Measurements from ENCODE around the gene C5orf46. TPM values are rescaled to one million over a fixed set of nuclear protein-coding genes. Genes with fewer than 3 reads are reported as not detected.
"Not testable (repeated sequence)": the region's sequence is repeated elsewhere in the genome, so short reads cannot be mapped to it uniquely, and the experiment has no call there.

Gene C5orf46
- total RNA-seq (not detected), polyA plus RNA-seq (not detected)
- long read RNA-seq, donor 1 = 0 reads
- long read RNA-seq, donor 2 = 0 reads
- long read RNA-seq, donor 3 = 0 reads
- long read RNA-seq, donor 4 = 0 reads
- long read RNA-seq, donor 5 = 0 reads
- long read RNA-seq, donor 6 = 0 reads
- long read RNA-seq, donor 7 = 0 reads
- long read RNA-seq, donor 8 = 0 reads
- long read RNA-seq, donor 9 = 0 reads
- long read RNA-seq, donor 10 = 0 reads

DNA sequence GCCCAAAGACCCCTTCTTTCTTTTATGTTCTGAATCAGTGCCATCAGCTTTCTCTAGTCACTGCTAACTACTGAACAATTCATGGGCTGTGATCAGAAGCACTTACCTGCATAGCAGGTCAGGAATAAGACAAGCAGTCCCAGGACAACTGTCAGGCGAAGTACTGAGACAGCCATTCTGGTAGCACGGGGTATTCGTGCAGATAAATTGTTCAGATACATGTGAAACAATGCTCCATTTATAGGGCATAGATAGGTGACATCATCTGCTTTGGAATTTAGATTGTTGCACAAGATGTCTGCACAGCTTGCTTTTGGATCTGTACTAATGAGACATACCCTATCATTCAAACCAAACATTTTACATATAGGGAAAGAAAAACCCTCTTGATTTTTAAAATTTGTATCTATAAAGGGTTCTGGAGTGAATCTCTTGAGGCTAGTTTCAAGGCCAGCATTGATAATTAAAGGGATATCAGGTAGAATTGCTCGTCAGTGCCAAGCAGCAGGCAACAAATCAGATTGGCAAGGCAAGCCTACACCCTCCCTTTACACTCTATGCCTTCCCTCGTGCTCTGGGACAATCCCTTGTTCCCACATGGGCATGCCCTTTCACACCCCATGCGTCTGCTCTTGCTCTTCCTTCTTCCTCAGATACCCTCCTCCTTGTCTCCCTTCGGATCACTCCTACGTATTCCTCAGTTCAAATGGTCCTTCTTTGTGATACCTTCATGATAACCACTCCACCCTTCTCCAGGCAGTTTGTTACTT is at the start of gene C5orf46:
TSS of gene C5orf46 (minus strand) at position 213 of the 770 bp plus-strand sequence. CDS start at position 176, 37 bp downstream.
- Histone ChIP-seq H3K4me3 (no peak within 1 kb of the TSS), H3K27ac (no peak within 1 kb of the TSS), H3K27me3 (no peaks in the 10 kb centered on the region), H3K36me3 (no peaks in the 10 kb centered on the region), H3K4me1 (peaks cover 0 to 3% (median 1%) of the 10 kb centered on the region in 4 donors), H3K9me3 (no peaks in the 10 kb centered on the region)
- intact Hi-C loops (cut with DNase I; ENCODE audit: low total_unique reads) = no loop called here
- no peak for TF ChIP-seq EP300 (IDR thresholded peaks at IDR 0.05)
- no peak for TF ChIP-seq POLR2A (IDR thresholded peaks at IDR 0.05)
- TF ChIP-seq, protein P1, sequence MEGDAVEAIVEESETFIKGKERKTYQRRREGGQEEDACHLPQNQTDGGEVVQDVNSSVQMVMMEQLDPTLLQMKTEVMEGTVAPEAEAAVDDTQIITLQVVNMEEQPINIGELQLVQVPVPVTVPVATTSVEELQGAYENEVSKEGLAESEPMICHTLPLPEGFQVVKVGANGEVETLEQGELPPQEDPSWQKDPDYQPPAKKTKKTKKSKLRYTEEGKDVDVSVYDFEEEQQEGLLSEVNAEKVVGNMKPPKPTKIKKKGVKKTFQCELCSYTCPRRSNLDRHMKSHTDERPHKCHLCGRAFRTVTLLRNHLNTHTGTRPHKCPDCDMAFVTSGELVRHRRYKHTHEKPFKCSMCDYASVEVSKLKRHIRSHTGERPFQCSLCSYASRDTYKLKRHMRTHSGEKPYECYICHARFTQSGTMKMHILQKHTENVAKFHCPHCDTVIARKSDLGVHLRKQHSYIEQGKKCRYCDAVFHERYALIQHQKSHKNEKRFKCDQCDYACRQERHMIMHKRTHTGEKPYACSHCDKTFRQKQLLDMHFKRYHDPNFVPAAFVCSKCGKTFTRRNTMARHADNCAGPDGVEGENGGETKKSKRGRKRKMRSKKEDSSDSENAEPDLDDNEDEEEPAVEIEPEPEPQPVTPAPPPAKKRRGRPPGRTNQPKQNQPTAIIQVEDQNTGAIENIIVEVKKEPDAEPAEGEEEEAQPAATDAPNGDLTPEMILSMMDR (IDR thresholded peaks at IDR 0.05) = no peak
- no peak for TF ChIP-seq POLR2AphosphoS5 (IDR thresholded peaks at IDR 0.05)
- DNase-seq = no peak
- WGBS, 5 donors = 57 to 69% (median 62%) methylated on average over 8 of the region's 8 CpGs

DNA sequence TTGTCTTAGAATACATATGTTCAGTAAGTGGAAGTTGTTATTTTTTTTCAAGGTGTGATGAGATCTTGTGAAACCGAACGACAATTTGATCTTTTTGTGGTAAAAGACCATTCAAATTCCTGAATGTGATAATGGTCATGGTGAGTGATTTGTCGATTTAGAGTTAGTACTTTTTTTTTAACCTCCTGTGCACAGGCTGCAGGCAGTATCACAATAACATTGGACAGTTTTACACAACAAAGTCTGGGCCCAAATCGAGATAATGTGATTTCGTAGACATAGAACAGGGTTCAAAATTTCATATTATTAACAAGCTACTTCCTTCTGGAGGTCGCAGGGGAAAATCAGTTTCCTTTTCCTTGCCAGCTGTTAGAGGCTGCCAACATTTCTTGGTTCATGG is 48.6 kb upstream of the C5orf46 start:
- H3K4me3 ChIP-seq = no peak overlapping the region
- DNase-seq = no peak
- WGBS, 5 donors = 56 to 66% (median 59%) methylated on average over 6 of the region's 6 CpGs
- intact Hi-C loops (cut with DNase I; ENCODE audit: low total_unique reads) = no loop called here
- no peaks in the 10 kb centered on the region for H3K36me3 ChIP-seq
- H3K27ac ChIP-seq = no peak overlapping the region
- no peaks in the 10 kb centered on the region for H3K4me1 ChIP-seq
- no peak for TF ChIP-seq EP300 (IDR thresholded peaks at IDR 0.05)
- TF ChIP-seq, protein P1 (IDR thresholded peaks at IDR 0.05) = no peak
- TF ChIP-seq POLR2AphosphoS5 (IDR thresholded peaks at IDR 0.05) = no peak
- TF ChIP-seq POLR2A (IDR thresholded peaks at IDR 0.05) = no peak
- H3K27me3 ChIP-seq = no peaks in the 10 kb centered on the region
- no peaks in the 10 kb centered on the region for H3K9me3 ChIP-seq

DNA sequence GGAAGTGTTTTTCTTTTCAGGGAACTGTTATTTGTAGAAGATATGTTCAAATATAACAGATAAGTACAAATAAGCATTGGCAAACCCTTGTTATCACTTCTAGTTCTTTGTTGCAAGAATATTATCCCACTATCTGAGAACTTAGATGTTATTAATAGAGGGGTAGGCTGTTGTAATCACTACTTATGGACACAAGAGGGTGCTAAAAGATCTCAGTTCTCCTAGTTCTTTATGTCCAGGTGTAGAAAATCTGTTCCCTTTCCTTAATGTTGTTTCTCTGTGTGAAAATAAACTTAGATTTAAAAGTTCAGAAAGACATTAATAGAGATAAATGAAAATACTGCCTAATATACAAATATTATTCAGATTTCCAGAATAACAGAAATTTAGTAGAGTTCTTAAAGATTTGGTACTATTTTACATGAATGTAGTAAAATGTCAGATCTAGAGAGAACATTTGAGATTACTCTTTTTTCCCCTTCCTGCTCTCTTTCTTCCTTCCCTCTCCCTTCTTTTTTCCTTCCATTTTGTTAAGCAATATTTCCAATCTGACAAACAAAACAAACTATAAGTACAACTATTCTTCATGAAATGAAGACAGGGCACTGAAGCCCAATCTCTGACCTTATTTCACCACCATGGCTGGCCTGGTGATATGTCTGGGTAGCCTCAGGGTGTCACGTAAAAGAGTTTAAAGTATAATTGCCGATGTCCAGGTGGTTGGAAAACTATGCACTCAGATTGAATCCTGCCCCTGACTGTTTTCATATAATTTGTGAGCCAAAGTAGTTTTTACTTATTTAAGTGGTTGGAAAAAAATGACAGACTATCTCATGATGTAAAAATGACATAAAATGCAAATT is 43.6 kb upstream of the C5orf46 start:
- H3K27me3 ChIP-seq = no peaks in the 10 kb centered on the region
- WGBS, 5 donors = 61 to 78% (median 65%) methylated on average over 2 of the region's 2 CpGs
- no peaks in the 10 kb centered on the region for H3K36me3 ChIP-seq
- H3K9me3 ChIP-seq = no peaks in the 10 kb centered on the region
- no peak overlapping the region for H3K27ac ChIP-seq
- peak in 1 of 2 donors; percentile 72 for DNase-seq
- TF ChIP-seq, protein P1 (IDR thresholded peaks at IDR 0.05) = peak in 5 of 7 experiments; percentile 47 to 72 (median 65)
- TF ChIP-seq POLR2A (IDR thresholded peaks at IDR 0.05) = no peak
- intact Hi-C loops (cut with DNase I; ENCODE audit: low total_unique reads) = no loop called here
- H3K4me3 ChIP-seq = no peak overlapping the region
- no peaks in the 10 kb centered on the region for H3K4me1 ChIP-seq

DNA sequence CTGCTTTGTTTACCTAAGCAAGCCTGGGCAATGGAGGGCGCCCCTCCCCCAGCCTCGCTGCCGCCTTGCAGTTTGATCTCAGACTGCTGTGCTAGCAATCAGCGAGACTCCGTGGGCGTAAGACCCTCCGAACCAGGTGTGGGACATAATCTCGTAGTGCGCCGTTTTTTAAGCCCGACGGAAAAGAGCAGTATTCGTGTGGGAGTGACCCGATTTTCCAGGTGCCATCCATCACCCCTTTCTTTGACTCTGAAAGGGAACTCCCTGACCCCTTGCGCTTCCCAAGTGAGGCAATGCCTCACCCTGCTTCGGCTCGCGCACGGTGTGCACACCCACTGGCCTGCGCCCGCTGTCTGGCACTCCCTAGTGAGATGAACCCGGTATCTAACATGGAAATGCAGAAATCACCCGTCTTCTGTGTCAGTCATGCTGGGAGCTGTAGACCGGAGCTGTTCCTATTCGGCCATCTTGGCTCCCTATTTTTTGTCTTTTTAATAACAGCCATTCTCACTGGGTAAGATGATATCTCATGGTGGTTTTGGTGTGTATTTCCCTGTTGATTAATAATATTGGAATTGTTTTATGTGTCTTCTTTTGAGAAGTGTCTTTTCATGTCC is 40.4 kb upstream of the C5orf46 start:
- WGBS, 5 donors = 91 to 95% (median 92%) methylated on average over 22 to 25 of the region's 25 CpGs
- H3K4me1 ChIP-seq; H3K9me3 ChIP-seq; DNase-seq; intact Hi-C loops (cut with DNase I; ENCODE audit: low total_unique reads); H3K4me3 ChIP-seq; H3K36me3 ChIP-seq; H3K27me3 ChIP-seq; H3K27ac ChIP-seq: not testable (repeated sequence)
